Measurements from ENCODE around the gene SYT5. TPM values are rescaled to one million over a fixed set of nuclear protein-coding genes. Genes with fewer than 3 reads are reported as not detected.

The SYT5 gene
- total and polyA plus RNA-seq, 9 of the 15 experiments (the other 6 are each of a cell fraction or from before 2014, with no cell fraction given), result 1.3 to 20.9 (median 8.8) TPM

DNA sequence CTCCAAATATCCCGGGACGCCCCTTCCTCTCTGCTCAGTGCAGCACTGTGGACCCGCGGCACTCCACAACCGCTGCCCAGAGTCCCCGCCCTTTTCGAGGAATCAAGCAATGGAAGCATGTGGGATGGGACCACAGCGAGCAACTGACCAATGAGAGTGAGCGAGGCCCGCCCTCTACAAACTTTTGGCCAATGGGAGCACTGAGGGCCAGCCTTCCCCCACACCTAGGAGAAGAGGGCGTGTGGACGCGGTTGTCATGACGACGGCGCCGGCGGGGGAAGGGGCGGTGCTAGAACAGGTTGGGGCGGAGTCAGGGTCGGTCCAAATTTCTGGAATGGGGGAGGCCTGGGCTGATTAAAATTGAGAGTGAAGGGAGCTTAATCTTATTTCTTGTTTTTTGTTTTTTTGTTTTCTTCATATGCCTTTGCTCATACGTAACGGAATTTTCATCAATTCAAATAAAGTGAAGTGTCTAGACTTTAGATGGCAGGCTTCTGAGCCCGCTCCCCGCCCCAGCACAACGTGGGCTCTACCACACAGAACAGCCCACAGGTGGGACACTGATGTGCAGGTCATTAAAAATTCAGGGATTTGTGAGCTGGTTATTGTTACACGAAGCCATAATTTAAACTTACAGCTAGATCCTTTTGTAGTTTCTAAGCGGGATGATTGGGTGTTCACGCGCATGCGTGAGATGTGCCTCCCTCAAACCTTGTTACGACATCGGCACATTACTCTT lies 13.4 kb downstream of the SYT5 start, which contains the start of gene DNAAF3 (continued):
- TF ChIP-seq, protein P1, sequence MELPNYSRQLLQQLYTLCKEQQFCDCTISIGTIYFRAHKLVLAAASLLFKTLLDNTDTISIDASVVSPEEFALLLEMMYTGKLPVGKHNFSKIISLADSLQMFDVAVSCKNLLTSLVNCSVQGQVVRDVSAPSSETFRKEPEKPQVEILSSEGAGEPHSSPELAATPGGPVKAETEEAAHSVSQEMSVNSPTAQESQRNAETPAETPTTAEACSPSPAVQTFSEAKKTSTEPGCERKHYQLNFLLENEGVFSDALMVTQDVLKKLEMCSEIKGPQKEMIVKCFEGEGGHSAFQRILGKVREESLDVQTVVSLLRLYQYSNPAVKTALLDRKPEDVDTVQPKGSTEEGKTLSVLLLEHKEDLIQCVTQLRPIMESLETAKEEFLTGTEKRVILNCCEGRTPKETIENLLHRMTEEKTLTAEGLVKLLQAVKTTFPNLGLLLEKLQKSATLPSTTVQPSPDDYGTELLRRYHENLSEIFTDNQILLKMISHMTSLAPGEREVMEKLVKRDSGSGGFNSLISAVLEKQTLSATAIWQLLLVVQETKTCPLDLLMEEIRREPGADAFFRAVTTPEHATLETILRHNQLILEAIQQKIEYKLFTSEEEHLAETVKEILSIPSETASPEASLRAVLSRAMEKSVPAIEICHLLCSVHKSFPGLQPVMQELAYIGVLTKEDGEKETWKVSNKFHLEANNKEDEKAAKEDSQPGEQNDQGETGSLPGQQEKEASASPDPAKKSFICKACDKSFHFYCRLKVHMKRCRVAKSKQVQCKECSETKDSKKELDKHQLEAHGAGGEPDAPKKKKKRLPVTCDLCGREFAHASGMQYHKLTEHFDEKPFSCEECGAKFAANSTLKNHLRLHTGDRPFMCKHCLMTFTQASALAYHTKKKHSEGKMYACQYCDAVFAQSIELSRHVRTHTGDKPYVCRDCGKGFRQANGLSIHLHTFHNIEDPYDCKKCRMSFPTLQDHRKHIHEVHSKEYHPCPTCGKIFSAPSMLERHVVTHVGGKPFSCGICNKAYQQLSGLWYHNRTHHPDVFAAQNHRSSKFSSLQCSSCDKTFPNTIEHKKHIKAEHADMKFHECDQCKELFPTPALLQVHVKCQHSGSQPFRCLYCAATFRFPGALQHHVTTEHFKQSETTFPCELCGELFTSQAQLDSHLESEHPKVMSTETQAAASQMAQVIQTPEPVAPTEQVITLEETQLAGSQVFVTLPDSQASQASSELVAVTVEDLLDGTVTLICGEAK (IDR thresholded peaks at IDR 0.05), result peak; percentile 42
- TF ChIP-seq, protein P1 (CRISPR knock-in tag; IDR thresholded peaks at IDR 0.05), result no peak
- TF ChIP-seq BRF2 (IDR thresholded peaks at IDR 0.05; ENCODE audit: borderline replicate concordance, insufficient read depth, insufficient read length) (no peak), MCM2 (IDR thresholded peaks at IDR 0.05; ENCODE audit: low read depth) (no peak), CBFB (CRISPR knock-in tag; IDR thresholded peaks at IDR 0.05) (no peak), ZNF217 (CRISPR knock-in tag; IDR thresholded peaks at IDR 0.05) (no peak), ZNF239 (CRISPR knock-in tag; IDR thresholded peaks at IDR 0.05) (no peak), NCOR1 (IDR thresholded peaks at IDR 0.05) (no peak), ZNF140 (CRISPR knock-in tag; IDR thresholded peaks at IDR 0.05) (no peak), PPARD (CRISPR knock-in tag; IDR thresholded peaks at IDR 0.05) (no peak), ZNF277 (CRISPR knock-in tag; IDR thresholded peaks at IDR 0.05; ENCODE audit: borderline replicate concordance) (no peak), RCOR1 (IDR thresholded peaks at IDR 0.05; ENCODE audit: borderline replicate concordance in 1 of 2, low read depth in 2 of 2, low read length in 2 of 2) (peak in 1 of 2 experiments; percentile 18; a peak in 1 of 4 replicates)
